WTC11 (cell line): ENCODE data around the gene DPP8. TPM values are rescaled to one million over a fixed set of nuclear protein-coding genes. Genes with fewer than 3 reads are reported as not detected.
A peak's percentile ranks its signal among the peaks of the same experiment; 100 is the strongest.

Experiments
- ATAC-seq: fragments of 200-7000 bp; cut with Tn5 transposase; 2 replicates; pipeline ENCODE4 v1.10.0; 2021; ENCODE audit warnings: mild to moderate bottlenecking, moderate library complexity
- CTCF ChIA-PET: fragments of 300-600 bp; sonication (Branson Sonifier 250); formaldehyde crosslinking; loops from one replicate; lab custom pipeline; 2021; ENCODE audit warnings: antibody characterized with exemption; lab: Charles Lee
- POLR2A ChIA-PET: fragments of 350-600 bp; sonication (Branson Sonifier 250); formaldehyde crosslinking; loops from one replicate; lab custom pipeline; 2021; ENCODE audit warnings: antibody characterized with exemption; lab: Charles Lee
- DNase-seq: peaks from one replicate; pipeline ENCODE4 v3.0.0; 2021; ENCODE audit warnings: low spot score
- H3K27ac Mint-ChIP-seq: 2 replicates; pipeline ENCODE4 v1.8.0; 2021; ENCODE audit warnings: mixed read lengths
- H3K27me3 Mint-ChIP-seq: 2 replicates; pipeline ENCODE4 v1.8.0; 2021; ENCODE audit warnings: low read depth, mild to moderate bottlenecking, moderate library complexity, mixed read lengths
- H3K36me3 Mint-ChIP-seq: 2 replicates; pipeline ENCODE4 v1.8.0; 2021; ENCODE audit warnings: mixed read lengths
- H3K4me1 Mint-ChIP-seq: 2 replicates; pipeline ENCODE4 v1.8.0; 2022; ENCODE audit warnings: mixed read lengths
- H3K4me3 Mint-ChIP-seq: 2 replicates; pipeline ENCODE4 v1.8.0; 2021; ENCODE audit warnings: mild to moderate bottlenecking, moderate library complexity, mixed read lengths
- H3K9me3 Mint-ChIP-seq: 2 replicates; pipeline ENCODE4 v1.8.0; 2021; ENCODE audit warnings: mixed read lengths
- ATF3 ChIP-seq: sonication (generic); formaldehyde crosslinking; conservative IDR thresholded peaks from 2 replicates; pipeline ENCODE4 v1.8.1; 2022; ENCODE audit warnings: mild to moderate bottlenecking, missing genetic modification reagents
- CDX4 ChIP-seq: fragments of 250-450 bp; sonication (Bioruptor Pico); IDR thresholded peaks from 2 replicates; pipeline ENCODE4 v1.9.0; 2021; ENCODE audit warnings: moderate library complexity, mild to moderate bottlenecking, inconsistent platforms, borderline replicate concordance
- CREM ChIP-seq: sonication (generic); formaldehyde crosslinking; IDR thresholded peaks from 2 replicates; pipeline ENCODE4 v1.8.1; 2022; ENCODE audit warnings: mild to moderate bottlenecking, missing genetic modification reagents, moderate library complexity
- E2F5 ChIP-seq: sonication (generic); formaldehyde crosslinking; IDR thresholded peaks from 2 replicates; pipeline ENCODE4 v1.8.1; 2022; ENCODE audit warnings: mild to moderate bottlenecking, moderate library complexity, missing genetic modification reagents
- ESRRA ChIP-seq: sonication (generic); formaldehyde crosslinking; IDR thresholded peaks from 2 replicates; pipeline ENCODE4 v1.8.1; 2022; ENCODE audit warnings: mild to moderate bottlenecking, missing genetic modification reagents, borderline replicate concordance
- GABPB1 ChIP-seq: sonication (generic); formaldehyde crosslinking; IDR thresholded peaks from 2 replicates; pipeline ENCODE4 v1.8.1; 2023; ENCODE audit warnings: mild to moderate bottlenecking, missing genetic modification reagents
- GRHL2 ChIP-seq: fragments of 250-450 bp; sonication (Bioruptor Pico); IDR thresholded peaks from 2 replicates; pipeline ENCODE4 v1.8.0; 2022; ENCODE audit warnings: mild to moderate bottlenecking, moderate library complexity; ENCODE audit not compliant: insufficient replicate concordance, severe bottlenecking
- GTF2I ChIP-seq: fragments of 250-450 bp; sonication (Bioruptor Pico); conservative IDR thresholded peaks from 2 replicates; pipeline ENCODE4 v1.4.0; 2021; ENCODE audit warnings: mild to moderate bottlenecking
- JAZF1 ChIP-seq: fragments of 250-450 bp; sonication (Bioruptor Pico); IDR thresholded peaks from 2 replicates; pipeline ENCODE4 v1.9.0; 2021; ENCODE audit warnings: moderate library complexity, mild to moderate bottlenecking, inconsistent platforms
- MLX ChIP-seq: sonication (generic); formaldehyde crosslinking; IDR thresholded peaks from 2 replicates; pipeline ENCODE4 v1.8.1; 2023; ENCODE audit warnings: mild to moderate bottlenecking, missing genetic modification reagents, moderate library complexity
- MYBL2 ChIP-seq: sonication (generic); formaldehyde crosslinking; IDR thresholded peaks from 2 replicates; pipeline ENCODE4 v1.8.1; 2023; ENCODE audit warnings: mild to moderate bottlenecking, moderate library complexity, missing genetic modification reagents
- NFE2L1 ChIP-seq: sonication (generic); formaldehyde crosslinking; IDR thresholded peaks from 2 replicates; pipeline ENCODE4 v1.8.1; 2023; ENCODE audit warnings: missing genetic modification reagents
- NR1H2 ChIP-seq: sonication (generic); formaldehyde crosslinking; IDR thresholded peaks from 2 replicates; pipeline ENCODE4 v1.9.0; 2021; ENCODE audit warnings: mild to moderate bottlenecking, moderate library complexity, missing genetic modification reagents
- PRDM15 ChIP-seq: sonication (generic); formaldehyde crosslinking; IDR thresholded peaks from 2 replicates; pipeline ENCODE4 v1.8.0; 2022; ENCODE audit warnings: missing genetic modification reagents
- RELA ChIP-seq: sonication (generic); formaldehyde crosslinking; IDR thresholded peaks from 2 replicates; pipeline ENCODE4 v1.8.1; 2022; ENCODE audit warnings: missing genetic modification reagents, mild to moderate bottlenecking, borderline replicate concordance
- ZBTB21 ChIP-seq: sonication (generic); formaldehyde crosslinking; IDR thresholded peaks from 2 replicates; pipeline ENCODE4 v1.8.1; 2023; ENCODE audit warnings: mild to moderate bottlenecking, missing genetic modification reagents, borderline replicate concordance
- ZNF121 ChIP-seq: sonication (generic); formaldehyde crosslinking; IDR thresholded peaks from 2 replicates; pipeline ENCODE4 v1.8.0; 2023; ENCODE audit warnings: missing genetic modification reagents
- ZNF416 ChIP-seq: fragments of 250-450 bp; sonication (Bioruptor Pico); IDR thresholded peaks from 2 replicates; pipeline ENCODE4 v1.9.0; 2021; ENCODE audit warnings: mild to moderate bottlenecking, inconsistent platforms
- ZNF425 ChIP-seq: fragments of 250-450 bp; sonication (Bioruptor Pico); conservative IDR thresholded peaks from 2 replicates; pipeline ENCODE4 v1.9.0; 2021; ENCODE audit warnings: mild to moderate bottlenecking
- total RNA-seq: library from RNA; stranded (reverse); gene quantifications from 3 replicates; pipeline ENCODE4 v1.2.3, GENCODE V29; 2021

DPP8 gene
- total RNA-seq, 1 experiment from 2014 or later: 31.9 TPM

GRCh38 chr15:65559941-65560340 lies 42.5 kb upstream of the DPP8 start:
- CTCF ChIA-PET: interaction anchor here (1.0 kb wide), 1 partner anchor 43 kb away, joined by 3 read pairs; the partner anchor contains the start of gene DPP8
- no peak overlapping the region for H3K27ac Mint-ChIP-seq
- H3K4me3 Mint-ChIP-seq: no peak overlapping the region
- DNase-seq: no peak
- no peaks in the 10 kb centered on the region for H3K4me1 Mint-ChIP-seq
- H3K27me3 Mint-ChIP-seq: no peaks in the 10 kb centered on the region
- no peak for TF ChIP-seq ZBTB21 (CRISPR knock-in tag)
- TF ChIP-seq ZNF121 (CRISPR knock-in tag): peak; percentile 71; the same call in 1 of the 2 replicates
- H3K36me3 Mint-ChIP-seq: peaks cover 83% of the 10 kb centered on the region
- ATAC-seq: no peak
- peaks cover 8% of the 10 kb centered on the region for H3K9me3 Mint-ChIP-seq
- POLR2A ChIA-PET: no interaction called here

GRCh38 chr15:65558997-65559760 lies 41.7 kb upstream of the DPP8 start:
- no peak for DNase-seq
- POLR2A ChIA-PET: no interaction called here
- CTCF ChIA-PET: interaction anchor here (1.0 kb wide), 1 partner anchor 42 kb away, joined by 3 read pairs; the partner anchor contains the start of gene DPP8
- H3K27me3 Mint-ChIP-seq: no peaks in the 10 kb centered on the region
- TF ChIP-seq ESRRA (CRISPR knock-in tag): no peak
- TF ChIP-seq E2F5 (CRISPR knock-in tag): no peak
- TF ChIP-seq CREM (CRISPR knock-in tag): no peak
- no peak for TF ChIP-seq MLX (CRISPR knock-in tag)
- TF ChIP-seq GRHL2: no peak
- TF ChIP-seq ZNF416 (CRISPR knock-in tag): no peak
- TF ChIP-seq PRDM15 (CRISPR knock-in tag): no peak
- no peak for TF ChIP-seq JAZF1 (CRISPR knock-in tag)
- no peak for TF ChIP-seq MYBL2 (CRISPR knock-in tag)
- no peak for TF ChIP-seq CDX4 (CRISPR knock-in tag)
- no peak for TF ChIP-seq GABPB1
- TF ChIP-seq ZNF425 (CRISPR knock-in tag): no peak
- TF ChIP-seq NR1H2 (CRISPR knock-in tag): no peak
- TF ChIP-seq NFE2L1: no peak
- TF ChIP-seq GTF2I (CRISPR knock-in tag): no peak
- TF ChIP-seq RELA (CRISPR knock-in tag): no peak
- no peak for TF ChIP-seq ATF3 (CRISPR knock-in tag)
- H3K4me3 Mint-ChIP-seq: no peak overlapping the region
- H3K27ac Mint-ChIP-seq: no peak overlapping the region
- H3K36me3 Mint-ChIP-seq: peaks cover 81% of the 10 kb centered on the region
- ATAC-seq: no peak
- H3K4me1 Mint-ChIP-seq: no peaks in the 10 kb centered on the region
- peaks cover 3% of the 10 kb centered on the region for H3K9me3 Mint-ChIP-seq
